HepG2 (cell line): Measurements from ENCODE around the gene POLR2H. TPM values are rescaled to one million over a fixed set of nuclear protein-coding genes. Genes with fewer than 3 reads are reported as not detected.

Experiments used
- ATF7-NPFF ChIP-seq: sonication (generic); formaldehyde crosslinking; IDR thresholded peaks from 2 replicates; pipeline ENCODE4 v1.8.1; 2023; ENCODE audit warnings: mild to moderate bottlenecking, low read depth, missing genetic modification reagents, moderate library complexity
- GTF3A ChIP-seq: sonication (generic); formaldehyde crosslinking; conservative IDR thresholded peaks from 2 replicates; pipeline ENCODE4 v1.4.0; 2020; ENCODE audit warnings: mild to moderate bottlenecking, missing genetic modification reagents
- HNRNPH1 ChIP-seq: fragments of 200-400 bp; formaldehyde crosslinking; optimal IDR thresholded peaks from 2 replicates; pipeline ENCODE3; 2017; ENCODE audit warnings: mild to moderate bottlenecking, low read depth, low read length
- RARG ChIP-seq: sonication (generic); formaldehyde crosslinking; IDR thresholded peaks from 2 replicates; pipeline ENCODE4 v1.4.0; 2020; ENCODE audit warnings: low read depth, mild to moderate bottlenecking, missing genetic modification reagents
- SNRNP70 ChIP-seq: fragments of 200-400 bp; formaldehyde crosslinking; IDR thresholded peaks from 2 replicates; pipeline ENCODE4 v1.6.1; 2017; ENCODE audit warnings: mild to moderate bottlenecking, low read depth, low read length, moderate library complexity
- TMF1 ChIP-seq: sonication (generic); formaldehyde crosslinking; IDR thresholded peaks from 2 replicates; pipeline ENCODE4 v1.8.1; 2022; ENCODE audit warnings: low read depth, missing genetic modification reagents
- TOPORS ChIP-seq: sonication (generic); formaldehyde crosslinking; IDR thresholded peaks from 2 replicates; pipeline ENCODE4 v1.8.0; 2023; ENCODE audit warnings: mild to moderate bottlenecking, missing genetic modification reagents
- ZNF326 ChIP-seq: sonication (generic); formaldehyde crosslinking; IDR thresholded peaks from 2 replicates; pipeline ENCODE4 v1.4.0; 2020; ENCODE audit warnings: missing genetic modification reagents, borderline replicate concordance
- ZNF607 ChIP-seq: sonication (generic); formaldehyde crosslinking; IDR thresholded peaks from 2 replicates; pipeline ENCODE4 v1.5.1; 2020; ENCODE audit warnings: missing genetic modification reagents, mild to moderate bottlenecking, borderline replicate concordance
- ZNF674 ChIP-seq: sonication (generic); formaldehyde crosslinking; IDR thresholded peaks from 2 replicates; pipeline ENCODE4 v1.5.0; 2020; ENCODE audit warnings: low read depth, mild to moderate bottlenecking, missing genetic modification reagents
- ZNF7 ChIP-seq: IDR thresholded peaks from 2 replicates; pipeline ENCODE4 v1.6.1; 2016; ENCODE audit warnings: missing biosample characterization, missing genetic modification reagents
- ZSCAN30 ChIP-seq: sonication (generic); formaldehyde crosslinking; IDR thresholded peaks from 2 replicates; pipeline ENCODE4 v1.5.0; 2020; ENCODE audit warnings: mild to moderate bottlenecking, missing genetic modification reagents
- polyA plus RNA-seq, 8 experiments: library from polyadenylated mRNA; depleted of rRNA in 3 of 8; stranded (reverse) in 7 of 8; unstranded in 1 of 8; fragments of >200 nt; fragmentation: Illumina TruSeq in 4 of 8; extraction: Trizol in 4 of 8; gene quantifications; 2 replicates each; pipeline versions ENCODE4 v1.2.1 to v1.2.3, GENCODE V29; 2011 to 2016; ENCODE audit warnings: low read depth in 4 of 8, missing spikeins in 1 of 8, mixed read lengths in 1 of 8; ENCODE audit not compliant: insufficient read depth in 1 of 8
- total RNA-seq, 5 experiments: library from RNA; depleted of rRNA; stranded (reverse); fragments of >200 nt; fragmentation: Illumina TruSeq; extraction: Trizol; gene quantifications; 2 replicates each; pipeline ENCODE4 v1.2.3, GENCODE V29; 2016; ENCODE audit warnings: low read depth in 1 of 5
- TF ChIP-seq, protein P1 (sequence below): sonication (generic); formaldehyde crosslinking; IDR thresholded peaks from 2 replicates; pipeline ENCODE4 v1.5.0; 2020; ENCODE audit warnings: mild to moderate bottlenecking, missing genetic modification reagents, borderline replicate concordance
- TF ChIP-seq, protein P2 (sequence below), 2 experiments: sonication (generic) in 1 of 2; formaldehyde crosslinking in 1 of 2; IDR thresholded peaks; 2 replicates each; pipeline versions ENCODE4 v1.4.0 to v1.6.1; 2018 to 2020; ENCODE audit warnings: missing genetic modification reagents in 2 of 2, borderline replicate concordance in 1 of 2, low read depth in 1 of 2, mild to moderate bottlenecking in 1 of 2, missing biosample characterization in 1 of 2
- TF ChIP-seq, protein P3 (sequence below): sonication (generic); formaldehyde crosslinking; IDR thresholded peaks from 2 replicates; pipeline ENCODE4 v1.4.0; 2020; ENCODE audit warnings: missing genetic modification reagents

The POLR2H gene
- total and polyA plus RNA-seq, 2 of the 13 experiments (the other 11 are each of a cell fraction or from before 2014, with no cell fraction given): 118 to 194 TPM

DNA sequence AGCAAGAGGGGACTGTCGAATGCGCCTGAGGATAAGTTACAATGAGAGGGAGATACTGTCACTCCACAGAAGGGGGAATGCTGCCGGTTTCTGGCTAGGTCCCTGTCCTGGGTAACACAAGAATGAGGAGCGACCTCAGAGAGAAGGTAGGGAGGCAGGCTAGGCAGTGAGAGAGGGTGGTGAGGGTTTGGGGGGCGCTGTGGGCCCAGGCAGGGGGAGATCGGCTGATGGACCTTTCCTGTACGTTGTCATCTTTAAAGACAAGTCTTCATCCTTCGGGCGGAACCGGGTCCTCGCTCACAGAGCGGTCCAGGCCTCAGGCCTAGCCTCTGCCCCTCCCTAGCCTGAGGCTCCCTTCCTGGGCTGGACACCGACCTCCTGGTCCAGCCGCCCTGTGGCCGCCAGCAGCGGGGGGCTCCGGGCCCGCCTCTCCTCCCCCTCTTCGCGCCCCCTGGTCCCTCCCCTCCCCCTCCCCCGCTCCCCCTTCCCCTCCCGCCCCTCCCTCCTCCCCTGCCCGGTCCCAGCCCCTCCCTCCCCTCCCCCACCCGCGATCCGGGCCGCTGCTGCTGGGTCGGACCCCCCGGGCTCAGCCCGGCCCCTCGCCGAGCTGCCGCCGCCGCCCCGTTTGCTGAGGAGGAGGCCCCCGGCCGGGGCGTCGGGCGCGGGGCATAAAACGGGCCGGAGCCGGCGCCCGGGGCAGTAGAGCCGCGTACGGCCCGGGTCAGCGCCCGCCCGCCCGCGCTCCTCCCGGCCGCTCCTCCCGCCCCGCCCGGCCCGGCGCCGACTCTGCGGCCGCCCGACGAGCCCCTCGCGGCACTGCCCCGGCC is 18.1 kb downstream of the POLR2H start, which contains the start of gene CHRD (continued):
- TF ChIP-seq TMF1 (CRISPR knock-in tag): no peak
- TF ChIP-seq SNRNP70: no peak
- no peak for TF ChIP-seq TOPORS (CRISPR knock-in tag)
- no peak for TF ChIP-seq RARG (CRISPR knock-in tag)
- no peak for TF ChIP-seq ZNF674 (CRISPR knock-in tag)
- TF ChIP-seq, protein P1, sequence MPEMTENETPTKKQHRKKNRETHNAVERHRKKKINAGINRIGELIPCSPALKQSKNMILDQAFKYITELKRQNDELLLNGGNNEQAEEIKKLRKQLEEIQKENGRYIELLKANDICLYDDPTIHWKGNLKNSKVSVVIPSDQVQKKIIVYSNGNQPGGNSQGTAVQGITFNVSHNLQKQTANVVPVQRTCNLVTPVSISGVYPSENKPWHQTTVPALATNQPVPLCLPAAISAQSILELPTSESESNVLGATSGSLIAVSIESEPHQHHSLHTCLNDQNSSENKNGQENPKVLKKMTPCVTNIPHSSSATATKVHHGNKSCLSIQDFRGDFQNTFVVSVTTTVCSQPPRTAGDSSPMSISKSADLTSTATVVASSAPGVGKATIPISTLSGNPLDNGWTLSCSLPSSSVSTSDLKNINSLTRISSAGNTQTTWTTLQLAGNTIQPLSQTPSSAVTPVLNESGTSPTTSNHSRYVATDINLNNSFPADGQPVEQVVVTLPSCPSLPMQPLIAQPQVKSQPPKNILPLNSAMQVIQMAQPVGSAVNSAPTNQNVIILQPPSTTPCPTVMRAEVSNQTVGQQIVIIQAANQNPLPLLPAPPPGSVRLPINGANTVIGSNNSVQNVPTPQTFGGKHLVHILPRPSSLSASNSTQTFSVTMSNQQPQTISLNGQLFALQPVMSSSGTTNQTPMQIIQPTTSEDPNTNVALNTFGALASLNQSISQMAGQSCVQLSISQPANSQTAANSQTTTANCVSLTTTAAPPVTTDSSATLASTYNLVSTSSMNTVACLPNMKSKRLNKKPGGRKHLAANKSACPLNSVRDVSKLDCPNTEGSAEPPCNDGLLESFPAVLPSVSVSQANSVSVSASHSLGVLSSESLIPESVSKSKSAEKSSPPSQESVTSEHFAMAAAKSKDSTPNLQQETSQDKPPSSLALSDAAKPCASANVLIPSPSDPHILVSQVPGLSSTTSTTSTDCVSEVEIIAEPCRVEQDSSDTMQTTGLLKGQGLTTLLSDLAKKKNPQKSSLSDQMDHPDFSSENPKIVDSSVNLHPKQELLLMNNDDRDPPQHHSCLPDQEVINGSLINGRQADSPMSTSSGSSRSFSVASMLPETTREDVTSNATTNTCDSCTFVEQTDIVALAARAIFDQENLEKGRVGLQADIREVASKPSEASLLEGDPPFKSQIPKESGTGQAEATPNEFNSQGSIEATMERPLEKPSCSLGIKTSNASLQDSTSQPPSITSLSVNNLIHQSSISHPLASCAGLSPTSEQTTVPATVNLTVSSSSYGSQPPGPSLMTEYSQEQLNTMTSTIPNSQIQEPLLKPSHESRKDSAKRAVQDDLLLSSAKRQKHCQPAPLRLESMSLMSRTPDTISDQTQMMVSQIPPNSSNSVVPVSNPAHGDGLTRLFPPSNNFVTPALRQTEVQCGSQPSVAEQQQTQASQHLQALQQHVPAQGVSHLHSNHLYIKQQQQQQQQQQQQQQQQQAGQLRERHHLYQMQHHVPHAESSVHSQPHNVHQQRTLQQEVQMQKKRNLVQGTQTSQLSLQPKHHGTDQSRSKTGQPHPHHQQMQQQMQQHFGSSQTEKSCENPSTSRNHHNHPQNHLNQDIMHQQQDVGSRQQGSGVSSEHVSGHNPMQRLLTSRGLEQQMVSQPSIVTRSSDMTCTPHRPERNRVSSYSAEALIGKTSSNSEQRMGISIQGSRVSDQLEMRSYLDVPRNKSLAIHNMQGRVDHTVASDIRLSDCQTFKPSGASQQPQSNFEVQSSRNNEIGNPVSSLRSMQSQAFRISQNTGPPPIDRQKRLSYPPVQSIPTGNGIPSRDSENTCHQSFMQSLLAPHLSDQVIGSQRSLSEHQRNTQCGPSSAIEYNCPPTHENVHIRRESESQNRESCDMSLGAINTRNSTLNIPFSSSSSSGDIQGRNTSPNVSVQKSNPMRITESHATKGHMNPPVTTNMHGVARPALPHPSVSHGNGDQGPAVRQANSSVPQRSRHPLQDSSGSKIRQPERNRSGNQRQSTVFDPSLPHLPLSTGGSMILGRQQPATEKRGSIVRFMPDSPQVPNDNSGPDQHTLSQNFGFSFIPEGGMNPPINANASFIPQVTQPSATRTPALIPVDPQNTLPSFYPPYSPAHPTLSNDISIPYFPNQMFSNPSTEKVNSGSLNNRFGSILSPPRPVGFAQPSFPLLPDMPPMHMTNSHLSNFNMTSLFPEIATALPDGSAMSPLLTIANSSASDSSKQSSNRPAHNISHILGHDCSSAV (CRISPR knock-in tag): no peak
- TF ChIP-seq ATF7-NPFF (CRISPR knock-in tag): no peak
- TF ChIP-seq GTF3A (CRISPR knock-in tag): no peak
- TF ChIP-seq, protein P2, sequence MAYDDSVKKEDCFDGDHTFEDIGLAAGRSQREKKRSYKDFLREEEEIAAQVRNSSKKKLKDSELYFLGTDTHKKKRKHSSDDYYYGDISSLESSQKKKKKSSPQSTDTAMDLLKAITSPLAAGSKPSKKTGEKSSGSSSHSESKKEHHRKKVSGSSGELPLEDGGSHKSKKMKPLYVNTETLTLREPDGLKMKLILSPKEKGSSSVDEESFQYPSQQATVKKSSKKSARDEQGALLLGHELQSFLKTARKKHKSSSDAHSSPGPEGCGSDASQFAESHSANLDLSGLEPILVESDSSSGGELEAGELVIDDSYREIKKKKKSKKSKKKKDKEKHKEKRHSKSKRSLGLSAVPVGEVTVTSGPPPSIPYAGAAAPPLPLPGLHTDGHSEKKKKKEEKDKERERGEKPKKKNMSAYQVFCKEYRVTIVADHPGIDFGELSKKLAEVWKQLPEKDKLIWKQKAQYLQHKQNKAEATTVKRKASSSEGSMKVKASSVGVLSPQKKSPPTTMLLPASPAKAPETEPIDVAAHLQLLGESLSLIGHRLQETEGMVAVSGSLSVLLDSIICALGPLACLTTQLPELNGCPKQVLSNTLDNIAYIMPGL (CRISPR knock-in tag; IDR thresholded peaks at IDR 0.05; ENCODE audit: borderline replicate concordance in 1 of 2, low read depth in 1 of 2): 0 out of 4 replicates have a peak, but pooled peaks have one; percentile 21 to 23
- no peak for TF ChIP-seq ZSCAN30 (CRISPR knock-in tag)
- no peak for TF ChIP-seq ZNF7
- no peak for TF ChIP-seq HNRNPH1
- no peak for TF ChIP-seq ZNF326 (CRISPR knock-in tag)
- TF ChIP-seq ZNF607: peak; percentile 29; the same call in 1 of the 2 replicates
- TF ChIP-seq, protein P3, sequence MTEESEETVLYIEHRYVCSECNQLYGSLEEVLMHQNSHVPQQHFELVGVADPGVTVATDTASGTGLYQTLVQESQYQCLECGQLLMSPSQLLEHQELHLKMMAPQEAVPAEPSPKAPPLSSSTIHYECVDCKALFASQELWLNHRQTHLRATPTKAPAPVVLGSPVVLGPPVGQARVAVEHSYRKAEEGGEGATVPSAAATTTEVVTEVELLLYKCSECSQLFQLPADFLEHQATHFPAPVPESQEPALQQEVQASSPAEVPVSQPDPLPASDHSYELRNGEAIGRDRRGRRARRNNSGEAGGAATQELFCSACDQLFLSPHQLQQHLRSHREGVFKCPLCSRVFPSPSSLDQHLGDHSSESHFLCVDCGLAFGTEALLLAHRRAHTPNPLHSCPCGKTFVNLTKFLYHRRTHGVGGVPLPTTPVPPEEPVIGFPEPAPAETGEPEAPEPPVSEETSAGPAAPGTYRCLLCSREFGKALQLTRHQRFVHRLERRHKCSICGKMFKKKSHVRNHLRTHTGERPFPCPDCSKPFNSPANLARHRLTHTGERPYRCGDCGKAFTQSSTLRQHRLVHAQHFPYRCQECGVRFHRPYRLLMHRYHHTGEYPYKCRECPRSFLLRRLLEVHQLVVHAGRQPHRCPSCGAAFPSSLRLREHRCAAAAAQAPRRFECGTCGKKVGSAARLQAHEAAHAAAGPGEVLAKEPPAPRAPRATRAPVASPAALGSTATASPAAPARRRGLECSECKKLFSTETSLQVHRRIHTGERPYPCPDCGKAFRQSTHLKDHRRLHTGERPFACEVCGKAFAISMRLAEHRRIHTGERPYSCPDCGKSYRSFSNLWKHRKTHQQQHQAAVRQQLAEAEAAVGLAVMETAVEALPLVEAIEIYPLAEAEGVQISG (CRISPR knock-in tag): peak; percentile 48; the same call in 1 of the 2 replicates
